Stomach (tissue), 9 donors: ENCODE data around the gene ZBTB22. TPM values are rescaled to one million over a fixed set of nuclear protein-coding genes. Genes with fewer than 3 reads are reported as not detected.
"Not testable (repeated sequence)": the region's sequence is repeated elsewhere in the genome, so short reads cannot be mapped to it uniquely, and the experiment has no call there.

Source experiments
- DNase-seq, 2 donors: peaks; one replicate each; pipeline versions ENCODE4 v3.0.0 to v3.0.0-alpha.2; 2013 to 2019
- H3K27ac ChIP-seq, 5 donors: fragments of 200-600 bp in 4 of 5; sonication (generic) in 4 of 5; one replicate each; pipeline ENCODE4 v1.5.1; 2013 to 2019; ENCODE audit warnings: mild to moderate bottlenecking in 1 of 5, moderate library complexity in 1 of 5
- H3K27me3 ChIP-seq, 3 donors: fragments of 200-600 bp; sonication (generic); one replicate each; pipeline ENCODE4 v1.5.1; 2017 to 2019; ENCODE audit warnings: mixed run types in 1 of 3
- H3K36me3 ChIP-seq, 4 donors: fragments of 200-600 bp; sonication (generic); 1 replicate in 3 of 4; 2 replicates in 1 of 4; pipeline ENCODE4 v1.5.1; 2016 to 2019
- H3K4me1 ChIP-seq, 4 donors: fragments of 200-600 bp; sonication (generic); one replicate each; pipeline ENCODE4 v1.5.1; 2016 to 2019
- H3K4me3 ChIP-seq, 4 donors: fragments of 200-600 bp; sonication (generic) in 3 of 4; one replicate each; pipeline ENCODE4 v1.5.1; 2016 to 2019; ENCODE audit warnings: mild to moderate bottlenecking in 1 of 4
- H3K9me3 ChIP-seq, 4 donors: fragments of 200-600 bp; sonication (generic); one replicate each; pipeline ENCODE4 v1.5.1; 2016 to 2019
- EP300 ChIP-seq: sonication (generic); formaldehyde crosslinking; IDR thresholded peaks from one replicate; pipeline ENCODE4 v1.6.1; 2017; ENCODE audit warnings: antibody characterized with exemption
- POLR2A ChIP-seq, 4 donors: fragments of 450-650 bp; IDR thresholded peaks; one replicate each; pipeline ENCODE4 v1.6.1; 2016; ENCODE audit warnings: antibody characterized with exemption in 4 of 4, control low read depth in 2 of 4, mild to moderate bottlenecking in 1 of 4, moderate library complexity in 1 of 4
- POLR2AphosphoS5 ChIP-seq, 3 donors: sonication (generic); formaldehyde crosslinking; IDR thresholded peaks; one replicate each; pipeline ENCODE4 v1.6.1; 2016; ENCODE audit warnings: antibody characterized with exemption in 3 of 3
- WGBS, 5 donors: extraction: QIAGEN DNeasy Blood & Tissue Kit in 3 of 5; methylation state at CpG; one replicate each; pipeline versions ENCODE4 v1.1.5 to v1.1.7; 2013 to 2018; 5-methylcytosine and 5-hydroxymethylcytosine counted together
- intact Hi-C: fragments of 100-400 bp; cut with DNase I; formaldehyde crosslinking; loops from one replicate; pipeline ENCODE4 v1.15.1; 2023; ENCODE audit warnings: low total_unique reads
- polyA plus RNA-seq, 3 donors: library from polyadenylated mRNA; stranded (reverse); fragments of 200-250 nt; gene quantifications; one replicate each; pipeline ENCODE4 v1.2.3, GENCODE V29; 2013
- total RNA-seq, 5 donors: library from RNA; depleted of rRNA; stranded (reverse); fragments of >200 nt; gene quantifications; one replicate each; pipeline versions ENCODE4 v1.1.0 to v1.2.3, GENCODE V29; 2014 to 2016
- TF ChIP-seq, protein P1 (sequence below), 7 experiments: fragments of 450-650 bp in 4 of 7; fragments of 200-600 bp in 3 of 7; sonication (generic) in 3 of 7; IDR thresholded peaks; one replicate each; pipeline ENCODE4 v1.5.1; 2016 to 2019; ENCODE audit warnings: antibody characterized with exemption in 7 of 7, control low read depth in 2 of 7, mild to moderate bottlenecking in 1 of 7
- donor health status: healthy with polysubstance abuse.
- donor health status: Bipolar disorder and iron deficiency.
- donor health status: healthy.

The ZBTB22 gene
- total and polyA plus RNA-seq, 8 donors = 1.2 to 45.2 (median 11.1) TPM

- 0 to 1% (median 0%) methylated on average over 52 to 80 of the region's 80 CpGs for WGBS, 5 donors
- Histone ChIP-seq H3K4me1 (peaks cover 58 to 81% (median 75%) of the 10 kb centered on the region in 4 donors), H3K36me3 (peaks cover 45 to 74% (median 72%) of the 10 kb centered on the region in 4 donors), H3K4me3 (peak within 1 kb of the TSS; percentile 70 to 79 (median 74)), H3K9me3 (no peaks in the 10 kb centered on the region), H3K27ac (peak within 1 kb of the TSS; percentile 91 to 97 (median 95)), H3K27me3 (no peaks in the 10 kb centered on the region)
- intact Hi-C loops = no loop called here
- DNase-seq = peak; percentile 84 to 95
- TF ChIP-seq POLR2AphosphoS5 (IDR thresholded peaks at IDR 0.05) = peak in 2 of 3 donors; percentile 77 to 90
- TF ChIP-seq POLR2A (IDR thresholded peaks at IDR 0.05) = no peak
- TF ChIP-seq, protein P1, sequence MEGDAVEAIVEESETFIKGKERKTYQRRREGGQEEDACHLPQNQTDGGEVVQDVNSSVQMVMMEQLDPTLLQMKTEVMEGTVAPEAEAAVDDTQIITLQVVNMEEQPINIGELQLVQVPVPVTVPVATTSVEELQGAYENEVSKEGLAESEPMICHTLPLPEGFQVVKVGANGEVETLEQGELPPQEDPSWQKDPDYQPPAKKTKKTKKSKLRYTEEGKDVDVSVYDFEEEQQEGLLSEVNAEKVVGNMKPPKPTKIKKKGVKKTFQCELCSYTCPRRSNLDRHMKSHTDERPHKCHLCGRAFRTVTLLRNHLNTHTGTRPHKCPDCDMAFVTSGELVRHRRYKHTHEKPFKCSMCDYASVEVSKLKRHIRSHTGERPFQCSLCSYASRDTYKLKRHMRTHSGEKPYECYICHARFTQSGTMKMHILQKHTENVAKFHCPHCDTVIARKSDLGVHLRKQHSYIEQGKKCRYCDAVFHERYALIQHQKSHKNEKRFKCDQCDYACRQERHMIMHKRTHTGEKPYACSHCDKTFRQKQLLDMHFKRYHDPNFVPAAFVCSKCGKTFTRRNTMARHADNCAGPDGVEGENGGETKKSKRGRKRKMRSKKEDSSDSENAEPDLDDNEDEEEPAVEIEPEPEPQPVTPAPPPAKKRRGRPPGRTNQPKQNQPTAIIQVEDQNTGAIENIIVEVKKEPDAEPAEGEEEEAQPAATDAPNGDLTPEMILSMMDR (IDR thresholded peaks at IDR 0.05) = peak in 5 of 7 experiments; percentile 21 to 68 (median 34)
Observed at GRCh38 chr6:33276864-33277662, 40.5 kb downstream of the ZBTB22 start, which contains the start of gene B3GALT4. TSS of gene B3GALT4 (plus strand) at chr6:33277123. CDS start at chr6:33277420, 297 bp downstream.

GRCh38 chr6:33276581-33276863, 41.0 kb downstream of the ZBTB22 start:
- no peaks in the 10 kb centered on the region for H3K9me3 ChIP-seq
- TF ChIP-seq, protein P1 (IDR thresholded peaks at IDR 0.05) = no peak
- TF ChIP-seq POLR2A (IDR thresholded peaks at IDR 0.05) (no peak), POLR2AphosphoS5 (IDR thresholded peaks at IDR 0.05) (no peak), EP300 (no peak)
- H3K4me1 ChIP-seq = peaks cover 58 to 81% (median 76%) of the 10 kb centered on the region in 4 donors
- intact Hi-C loops = no loop called here
- H3K4me3 ChIP-seq = peak overlapping the region; percentile 70 to 79 (median 74)
- DNase-seq = no peak
- H3K36me3 ChIP-seq = peaks cover 45 to 69% (median 67%) of the 10 kb centered on the region in 4 donors
- no peaks in the 10 kb centered on the region for H3K27me3 ChIP-seq
- H3K27ac ChIP-seq = peak overlapping the region; percentile 91 to 97 (median 95)

- H3K9me3 ChIP-seq, H3K27me3 ChIP-seq, intact Hi-C loops: not testable (repeated sequence)
- Histone ChIP-seq H3K36me3 (peaks cover 43 to 64% (median 62%) of the 10 kb centered on the region in 4 donors), H3K4me1 (peaks cover 58 to 84% (median 78%) of the 10 kb centered on the region in 4 donors), H3K27ac (peak overlapping the region; percentile 91 to 97 (median 95)), H3K4me3 (peak overlapping the region in 3 of 4 donors; percentile 70 to 77 (median 72))
- WGBS, 5 donors = 52 to 74% (median 60%) methylated on average over 16 of the region's 16 CpGs
- DNase-seq = peak in 1 of 2 donors; percentile 9
Observed at GRCh38 chr6:33275795-33276580, 41.6 kb downstream of the ZBTB22 start.

DNA sequence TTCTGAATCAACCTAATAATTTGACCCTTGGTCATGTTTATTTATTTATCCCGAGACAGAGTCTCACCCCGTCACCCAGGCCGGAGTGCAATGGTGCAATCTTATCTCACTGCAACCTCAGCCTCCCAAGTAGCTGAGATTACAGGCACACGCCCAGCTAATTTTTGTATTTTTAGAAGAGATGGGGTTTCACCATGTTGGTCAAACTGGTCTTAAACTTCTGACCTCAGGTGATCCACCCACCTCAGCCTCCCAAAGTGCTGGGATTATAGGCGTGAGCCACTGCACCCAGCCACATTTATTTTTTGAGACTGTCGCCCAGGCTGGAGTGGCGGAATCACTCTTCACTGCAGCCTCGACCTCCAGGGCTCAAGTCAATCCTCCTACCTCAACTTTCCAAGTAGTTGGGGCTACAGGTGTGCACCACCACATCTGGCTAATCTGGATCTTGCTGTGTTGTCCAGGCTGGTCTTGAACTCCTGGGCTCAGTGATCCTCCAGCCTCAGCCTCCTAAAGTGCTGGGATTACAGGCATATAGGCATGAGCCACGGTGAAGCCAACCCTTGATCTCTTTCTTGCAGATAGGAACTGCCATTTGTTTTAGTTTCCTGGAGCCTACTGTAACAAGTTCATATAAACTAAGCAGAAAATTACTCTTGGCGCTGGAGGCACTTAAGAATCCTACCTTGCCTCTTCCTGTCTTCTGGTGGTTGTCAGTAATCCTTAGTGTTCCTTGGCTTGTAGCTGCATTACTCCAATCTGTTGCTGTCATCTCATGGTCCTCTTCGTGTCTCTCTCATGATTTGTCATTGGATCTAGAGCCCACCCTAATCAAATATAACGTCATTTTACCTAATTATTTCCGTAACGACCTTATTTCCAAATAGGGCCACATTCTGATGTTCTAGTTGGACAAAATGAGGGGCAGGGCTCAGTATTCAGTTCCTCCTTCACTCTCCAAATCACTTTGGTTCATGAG, 43.3 kb downstream of the ZBTB22 start:
- Histone ChIP-seq H3K4me1 (peaks cover 58 to 84% (median 84%) of the 10 kb centered on the region in 4 donors), H3K27me3 (no peaks in the 10 kb centered on the region), H3K9me3 (no peaks in the 10 kb centered on the region), H3K36me3 (peaks cover 39 to 51% (median 48%) of the 10 kb centered on the region in 4 donors), H3K27ac (peak overlapping the region; percentile 3 to 95 (median 45)), H3K4me3 (peak overlapping the region in 3 of 4 donors; percentile 9 to 77 (median 77))
- no peak for TF ChIP-seq EP300
- TF ChIP-seq, protein P1 (IDR thresholded peaks at IDR 0.05) = no peak
- no peak for TF ChIP-seq POLR2A (IDR thresholded peaks at IDR 0.05)
- TF ChIP-seq POLR2AphosphoS5 (IDR thresholded peaks at IDR 0.05) = no peak
- intact Hi-C loops = no loop called here
- peak in 1 of 2 donors; percentile 3 for DNase-seq
- WGBS, 5 donors = 36 to 46% (median 43%) methylated on average over 14 of the region's 14 CpGs
